Esophagus muscularis mucosa (tissue), 4 donors: ENCODE measurements around the gene ADAD2. TPM values are rescaled to one million over a fixed set of nuclear protein-coding genes. Genes with fewer than 3 reads are reported as not detected.

Experiments used
- DNase-seq: peaks from one replicate; pipeline ENCODE4 v3.0.0-alpha.2; 2017; ENCODE audit errors: extremely low spot score
- H3K27ac ChIP-seq, 4 donors: fragments of 200-600 bp; sonication (generic); replicated peaks in 1 of 4; 1 replicate in 3 of 4; 2 replicates in 1 of 4; pipeline ENCODE4 v1.5.1; 2016 to 2019; ENCODE audit warnings: mild to moderate bottlenecking in 1 of 4
- H3K27me3 ChIP-seq, 4 donors: fragments of 200-600 bp; sonication (generic); one replicate each; pipeline versions ENCODE4 v1.5.1 to v1.6.0; 2016 to 2019
- H3K36me3 ChIP-seq, 4 donors: fragments of 200-600 bp; sonication (generic); one replicate each; pipeline ENCODE4 v1.5.1; 2016 to 2019
- H3K4me1 ChIP-seq, 4 donors: fragments of 200-600 bp; sonication (generic); one replicate each; pipeline ENCODE4 v1.5.1; 2016 to 2019
- H3K4me3 ChIP-seq, 4 donors: fragments of 200-600 bp; sonication (generic); 1 replicate in 2 of 4; 2 replicates in 2 of 4; pipeline ENCODE4 v1.5.1; 2016 to 2019; ENCODE audit warnings: mild to moderate bottlenecking in 4 of 4, moderate library complexity in 1 of 4
- H3K9me3 ChIP-seq, 4 donors: fragments of 200-600 bp; sonication (generic); 1 replicate in 3 of 4; 2 replicates in 1 of 4; pipeline ENCODE4 v1.5.1; 2016 to 2019
- CTCF ChIP-seq, 3 experiments: fragments of 200-600 bp in 2 of 3; fragments of 450-650 bp in 1 of 3; sonication (generic) in 2 of 3; IDR thresholded peaks; one replicate each; pipeline ENCODE4 v1.5.1; 2017 to 2019; ENCODE audit warnings: antibody characterized with exemption in 3 of 3, mild to moderate bottlenecking in 2 of 3, moderate library complexity in 1 of 3
- EP300 ChIP-seq: sonication (generic); formaldehyde crosslinking; IDR thresholded peaks from one replicate; pipeline ENCODE4 v1.6.1; 2017; ENCODE audit warnings: antibody characterized with exemption
- POLR2A ChIP-seq: fragments of 450-650 bp; IDR thresholded peaks from one replicate; pipeline ENCODE4 v1.6.1; 2017; ENCODE audit warnings: antibody characterized with exemption, moderate library complexity, mild to moderate bottlenecking, low read depth
- POLR2AphosphoS5 ChIP-seq, 2 donors: sonication (generic); formaldehyde crosslinking; IDR thresholded peaks; one replicate each; pipeline ENCODE4 v1.6.1; 2017; ENCODE audit warnings: antibody characterized with exemption in 2 of 2
- WGBS: methylation state at CpG from one replicate; pipeline ENCODE4 v1.1.5; 2018; 5-methylcytosine and 5-hydroxymethylcytosine counted together
- intact Hi-C: fragments of 100-400 bp; cut with DNase I; formaldehyde crosslinking; loops from one replicate; pipeline ENCODE4 v1.15.1; 2023
- total RNA-seq, 4 donors: library from RNA; depleted of rRNA; stranded (reverse); fragments of >200 nt; gene quantifications; one replicate each; pipeline versions ENCODE4 v1.1.0 to v1.2.1, GENCODE V29; 2016

The ADAD2 gene
- total RNA-seq, 4 donors from 2014 or later = 0.42 to 0.83 (median 0.80) TPM; not detected in 1

DNA sequence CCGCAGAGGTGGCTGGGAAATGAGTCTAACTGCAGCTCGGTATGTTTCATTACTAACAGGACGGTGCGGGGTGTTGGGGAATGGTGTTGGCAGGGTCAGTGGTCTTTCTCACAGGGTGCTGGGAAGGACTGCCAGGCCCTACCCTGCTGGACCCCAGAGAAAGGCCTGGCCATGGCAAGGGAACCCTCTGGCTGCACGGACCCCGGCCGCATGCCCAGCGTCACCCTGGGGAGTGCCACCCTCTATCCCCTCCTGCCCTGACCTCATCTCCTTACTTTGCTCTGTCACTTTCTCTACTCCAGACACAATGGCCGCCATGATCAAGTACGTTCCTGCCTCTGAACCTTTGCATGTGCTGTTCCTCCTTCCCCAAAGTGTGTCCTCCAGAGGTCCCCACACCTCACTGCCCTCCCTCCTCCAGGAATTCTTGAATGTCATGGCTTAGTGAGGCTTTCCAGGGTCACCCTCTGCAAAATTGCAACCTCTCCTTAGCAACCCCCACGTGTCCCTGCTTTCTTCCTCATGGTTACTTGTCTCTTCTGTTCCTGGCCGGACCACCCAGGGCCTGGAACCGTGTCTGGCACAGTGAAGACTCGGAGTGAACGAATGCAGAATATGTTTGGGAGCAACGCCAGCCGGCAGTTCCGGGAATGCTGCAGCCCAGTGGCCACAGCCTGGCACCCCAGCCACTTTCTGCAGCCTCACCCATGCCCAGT, 15.2 kb downstream of the ADAD2 start:
- H3K27ac ChIP-seq = no peak overlapping the region
- TF ChIP-seq EP300 (no peak), CTCF (IDR thresholded peaks at IDR 0.05) (no peak), POLR2AphosphoS5 (IDR thresholded peaks at IDR 0.05) (no peak), POLR2A (no peak)
- peaks cover 0 to 5% (median 0%) of the 10 kb centered on the region in 4 donors for H3K27me3 ChIP-seq
- no peak overlapping the region for H3K4me3 ChIP-seq
- DNase-seq = no peak
- no peaks in the 10 kb centered on the region for H3K4me1 ChIP-seq
- intact Hi-C loops = no loop called here
- H3K9me3 ChIP-seq = no peaks in the 10 kb centered on the region
- 88% methylated on average over 18 of the region's 18 CpGs for WGBS
- no peaks in the 10 kb centered on the region for H3K36me3 ChIP-seq

- whole genome bisulfite sequencing = 72% methylated on average over 4 of the region's 6 CpGs
- Histone ChIP-seq H3K4me3 (no peak overlapping the region), H3K9me3 (no peaks in the 10 kb centered on the region), H3K4me1 (no peaks in the 10 kb centered on the region), H3K27me3 (peaks cover 0 to 5% (median 0%) of the 10 kb centered on the region in 4 donors), H3K36me3 (no peaks in the 10 kb centered on the region), H3K27ac (no peak overlapping the region)
- TF ChIP-seq CTCF (IDR thresholded peaks at IDR 0.05) = no peak
- no peak for TF ChIP-seq POLR2AphosphoS5 (IDR thresholded peaks at IDR 0.05)
- DNase-seq = no peak
- intact Hi-C loops = no loop called here
Measured at GRCh38 chr16:84207251-84207650, 16.3 kb downstream of the ADAD2 start.

DNA sequence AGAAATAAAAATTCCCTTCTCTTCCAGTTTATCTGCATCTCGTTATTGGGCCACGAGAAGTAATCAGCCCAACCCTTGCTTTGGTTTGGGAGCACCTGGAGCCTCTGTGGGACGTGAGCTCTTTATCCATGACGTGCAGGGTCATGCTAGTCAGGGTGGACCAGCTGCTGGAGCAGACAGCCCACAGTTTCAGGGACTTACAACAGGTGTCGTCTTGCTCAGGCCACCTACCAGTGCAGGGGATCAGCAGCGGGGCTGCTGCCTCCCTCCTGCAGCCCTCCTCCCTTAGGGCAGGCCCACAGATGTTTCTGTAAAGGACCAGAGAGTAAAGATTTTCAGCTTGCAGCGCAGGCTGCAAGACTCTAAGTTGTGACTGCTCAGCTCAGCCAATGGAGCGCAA, 16.9 kb downstream of the ADAD2 start:
- Histone ChIP-seq H3K4me1 (no peaks in the 10 kb centered on the region), H3K9me3 (no peaks in the 10 kb centered on the region), H3K36me3 (no peaks in the 10 kb centered on the region), H3K27ac (no peak overlapping the region), H3K27me3 (peaks cover 0 to 5% (median 0%) of the 10 kb centered on the region in 4 donors), H3K4me3 (no peak overlapping the region)
- intact Hi-C loops = no loop called here
- WGBS = 82% methylated on average over 8 of the region's 8 CpGs
- no peak for TF ChIP-seq CTCF (IDR thresholded peaks at IDR 0.05)
- TF ChIP-seq POLR2AphosphoS5 (IDR thresholded peaks at IDR 0.05) = no peak
- TF ChIP-seq EP300 = no peak
- TF ChIP-seq POLR2A = no peak
- DNase-seq = no peak

GRCh38 chr16:84209989-84210388, 19.0 kb downstream of the ADAD2 start:
- TF ChIP-seq EP300 = no peak
- H3K4me1 ChIP-seq = no peaks in the 10 kb centered on the region
- WGBS = 90% methylated on average over 2 of the region's 2 CpGs
- no peak for DNase-seq
- no peaks in the 10 kb centered on the region for H3K9me3 ChIP-seq
- H3K4me3 ChIP-seq = no peak overlapping the region
- no peak overlapping the region for H3K27ac ChIP-seq
- intact Hi-C loops = no loop called here
- no peaks in the 10 kb centered on the region for H3K36me3 ChIP-seq
- H3K27me3 ChIP-seq = no peaks in the 10 kb centered on the region

- Histone ChIP-seq H3K36me3 (no peaks in the 10 kb centered on the region), H3K27ac (no peak overlapping the region), H3K4me3 (no peak overlapping the region), H3K4me1 (no peaks in the 10 kb centered on the region), H3K27me3 (no peaks in the 10 kb centered on the region), H3K9me3 (no peaks in the 10 kb centered on the region)
- no peak for DNase-seq
- intact Hi-C loops = no loop called here
- 63% methylated on average over 4 of the region's 4 CpGs for WGBS
- no peak for TF ChIP-seq POLR2A
- no peak for TF ChIP-seq CTCF (IDR thresholded peaks at IDR 0.05)
- TF ChIP-seq POLR2AphosphoS5 (IDR thresholded peaks at IDR 0.05) = no peak
- no peak for TF ChIP-seq EP300
Measured at GRCh38 chr16:84212154-84212553, 21.2 kb downstream of the ADAD2 start.
